ENCODE data around the gene RRAD.

The RRAD gene

DNA sequence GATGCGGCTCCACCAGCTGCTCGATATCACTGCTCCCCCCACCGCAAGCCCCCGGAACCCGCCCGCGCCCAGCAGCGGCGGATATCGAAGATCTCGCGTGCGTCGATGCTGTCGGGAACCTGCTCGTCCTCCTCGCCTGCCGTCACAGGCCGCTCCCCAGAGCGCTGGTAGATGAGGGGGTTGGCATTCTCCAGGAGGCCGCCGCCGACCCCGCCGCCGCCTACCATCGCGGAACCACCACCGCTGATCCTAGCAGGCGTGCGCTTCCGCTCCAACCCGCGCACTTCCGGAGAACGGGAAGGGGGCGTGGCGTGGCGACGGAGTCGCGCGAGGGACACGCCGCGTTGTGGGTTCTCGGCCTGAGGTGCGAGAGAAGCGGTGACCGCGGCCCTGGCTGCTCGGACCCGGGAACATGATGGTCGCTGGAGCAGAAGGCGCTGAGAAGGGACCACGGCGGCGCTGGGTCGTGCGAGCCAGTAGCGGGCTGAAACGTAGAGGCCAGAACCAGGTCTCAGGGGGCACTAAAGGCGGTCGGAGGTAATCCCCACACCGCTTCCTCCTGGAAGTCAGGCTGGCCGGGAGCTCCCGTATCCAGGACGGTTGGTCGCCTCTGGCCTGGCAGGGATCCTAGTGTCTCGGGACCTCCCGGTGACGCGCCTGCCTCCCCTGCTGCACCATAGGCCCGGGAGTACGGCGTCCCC lies 9.0 kb upstream of the RRAD start, which contains the start of gene CIAO2B:
Gene CIAO2B, minus strand, starts transcription at position 265 of the 701 bp plus-strand sequence. Its CDS starts 38 bp downstream, at position 227.
- Mint-ChIP-seq H3K27ac (peak within 1 kb of the TSS; percentile 92), H3K9me3 (no peaks in the 10 kb centered on the region), H3K36me3 (ENCODE audit: low read depth) (peaks cover 33% of the 10 kb centered on the region), H3K4me1 (ENCODE audit: low read depth) (peaks cover 35% of the 10 kb centered on the region), H3K27me3 (ENCODE audit: low read depth) (no peaks in the 10 kb centered on the region), H3K4me3 (peak within 1 kb of the TSS; percentile 95)
- peak; percentile 91 for DNase-seq (ENCODE audit: low spot score)

GRCh38 chr16:66933776-66934137 lies 8.4 kb upstream of the RRAD start:
- DNase-seq (ENCODE audit: low spot score), result no peak
- Mint-ChIP-seq H3K4me3 (peak overlapping the region; percentile 95), H3K9me3 (no peaks in the 10 kb centered on the region), H3K27me3 (ENCODE audit: low read depth) (no peaks in the 10 kb centered on the region), H3K27ac (peak overlapping the region; percentile 92), H3K36me3 (ENCODE audit: low read depth) (peaks cover 33% of the 10 kb centered on the region), H3K4me1 (ENCODE audit: low read depth) (peaks cover 35% of the 10 kb centered on the region)

- H3K4me1 Mint-ChIP-seq (ENCODE audit: low read depth), result peaks cover 29% of the 10 kb centered on the region
- H3K4me3 Mint-ChIP-seq, result peak overlapping the region; percentile 95
- no peaks in the 10 kb centered on the region for H3K27me3 Mint-ChIP-seq (ENCODE audit: low read depth)
- H3K27ac Mint-ChIP-seq, result no peak overlapping the region
- no peak for DNase-seq (ENCODE audit: low spot score)
- peaks cover 30% of the 10 kb centered on the region for H3K36me3 Mint-ChIP-seq (ENCODE audit: low read depth)
- no peaks in the 10 kb centered on the region for H3K9me3 Mint-ChIP-seq
Measured at GRCh38 chr16:66932076-66932475, 6.7 kb upstream of the RRAD start.

DNA sequence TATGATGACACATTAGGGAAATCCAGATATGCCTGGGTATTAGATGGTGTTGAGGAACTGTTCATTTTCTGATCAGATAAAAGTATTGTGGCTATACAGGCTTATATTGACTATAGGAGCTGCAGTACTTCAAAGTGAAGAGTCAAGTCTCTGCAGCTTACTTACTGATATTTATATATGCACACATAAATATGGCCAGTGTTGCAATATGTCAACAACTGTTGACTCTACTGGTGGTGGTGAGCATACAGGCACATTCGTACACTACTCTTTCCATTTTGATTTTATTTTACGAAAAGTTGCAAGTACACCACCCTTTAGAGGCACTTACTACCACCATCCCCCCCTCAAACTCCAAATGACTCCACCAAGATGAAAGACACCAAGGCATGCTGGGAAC lies 6.3 kb upstream of the RRAD start:
- Mint-ChIP-seq H3K27ac (peak overlapping the region; percentile 47), H3K4me1 (ENCODE audit: low read depth) (peaks cover 27% of the 10 kb centered on the region), H3K36me3 (ENCODE audit: low read depth) (peaks cover 29% of the 10 kb centered on the region), H3K9me3 (no peaks in the 10 kb centered on the region), H3K4me3 (peak overlapping the region; percentile 49), H3K27me3 (ENCODE audit: low read depth) (peaks cover under 1% of the 10 kb centered on the region)
- no peak for DNase-seq (ENCODE audit: low spot score)

DNA sequence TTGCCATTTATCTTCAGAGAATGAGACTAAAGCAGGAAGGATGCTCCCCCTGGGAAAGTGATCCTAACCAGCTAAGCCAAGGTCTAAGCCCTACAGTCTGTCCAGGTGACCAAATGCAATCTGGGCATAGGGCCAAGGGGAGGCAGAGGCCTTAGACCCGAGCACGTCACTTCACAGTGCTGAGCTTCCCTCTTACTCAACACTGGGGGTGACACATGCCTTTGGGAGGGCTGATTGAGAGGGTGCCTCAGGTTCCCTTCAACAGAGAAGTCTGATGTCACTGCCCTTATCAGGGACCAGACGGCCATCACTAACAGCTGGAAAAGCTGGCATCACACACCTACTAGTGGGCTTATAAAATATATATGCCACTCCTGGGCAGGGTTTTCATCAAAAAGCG lies 4.9 kb upstream of the RRAD start:
- no peak for DNase-seq (ENCODE audit: low spot score)
- Mint-ChIP-seq H3K9me3 (no peaks in the 10 kb centered on the region), H3K4me3 (no peak overlapping the region), H3K27ac (no peak overlapping the region), H3K27me3 (ENCODE audit: low read depth) (peaks cover 14% of the 10 kb centered on the region), H3K4me1 (ENCODE audit: low read depth) (peaks cover 21% of the 10 kb centered on the region), H3K36me3 (ENCODE audit: low read depth) (peaks cover 25% of the 10 kb centered on the region)

GRCh38 chr16:66928702-66929388 lies 3.5 kb upstream of the RRAD start:
- Mint-ChIP-seq H3K27me3 (ENCODE audit: low read depth) (peaks cover 19% of the 10 kb centered on the region), H3K36me3 (ENCODE audit: low read depth) (peaks cover 17% of the 10 kb centered on the region), H3K9me3 (no peaks in the 10 kb centered on the region), H3K27ac (no peak overlapping the region), H3K4me1 (ENCODE audit: low read depth) (peaks cover 23% of the 10 kb centered on the region), H3K4me3 (no peak overlapping the region)
- DNase-seq (ENCODE audit: low spot score), result peak; percentile 27

DNA sequence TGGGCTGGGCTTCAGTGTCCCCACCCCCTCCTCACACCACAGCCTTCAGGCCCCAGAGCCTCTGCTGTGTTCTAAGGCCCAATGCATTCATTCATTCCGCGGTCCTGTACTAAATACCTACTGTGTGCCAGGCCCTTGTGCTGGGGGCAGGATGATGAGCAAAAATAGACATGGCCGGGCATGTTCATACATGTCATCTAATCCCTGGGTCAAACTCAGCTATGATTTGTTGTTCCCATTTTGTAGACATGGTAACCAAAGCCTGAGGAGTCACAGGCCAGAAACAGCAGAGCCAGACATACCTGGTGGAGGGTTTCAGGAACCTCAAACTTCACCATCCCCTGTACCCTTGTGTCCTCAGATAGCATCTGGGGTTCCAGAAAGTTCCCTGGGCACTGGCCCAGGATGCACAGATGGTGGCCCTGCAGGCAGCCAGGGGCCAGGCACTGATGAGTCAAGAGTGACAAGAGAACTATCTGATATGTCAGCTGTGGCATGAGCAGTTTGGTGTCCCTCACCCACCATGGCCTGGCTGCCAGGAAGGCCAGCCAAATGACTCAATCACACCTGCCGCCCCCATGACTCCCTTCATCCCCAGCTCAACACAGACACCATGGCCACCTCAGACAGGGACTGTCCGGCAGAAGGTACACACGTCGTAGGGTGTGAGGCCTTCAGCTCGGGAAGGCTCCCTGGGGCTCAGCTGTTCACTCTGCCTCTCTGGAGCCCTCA lies 2.7 kb upstream of the RRAD start:
- no peak overlapping the region for H3K4me3 Mint-ChIP-seq

GRCh38 chr16:66926961-66927436 lies 1.7 kb upstream of the RRAD start:
- no peak for DNase-seq (ENCODE audit: low spot score)
- Mint-ChIP-seq H3K4me3 (no peak overlapping the region), H3K27ac (no peak overlapping the region), H3K27me3 (ENCODE audit: low read depth) (peaks cover 24% of the 10 kb centered on the region), H3K9me3 (no peaks in the 10 kb centered on the region), H3K4me1 (ENCODE audit: low read depth) (peaks cover 7% of the 10 kb centered on the region), H3K36me3 (ENCODE audit: low read depth) (peaks cover 3% of the 10 kb centered on the region)

More for the DNA sequence above, 2.7 kb upstream of the RRAD start:
- Mint-ChIP-seq H3K9me3 (no peaks in the 10 kb centered on the region), H3K4me1 (ENCODE audit: low read depth) (peaks cover 16% of the 10 kb centered on the region), H3K36me3 (ENCODE audit: low read depth) (peaks cover 11% of the 10 kb centered on the region), H3K27ac (no peak overlapping the region), H3K27me3 (ENCODE audit: low read depth) (peaks cover 24% of the 10 kb centered on the region)
- peak; percentile 22 for DNase-seq (ENCODE audit: low spot score)

- Mint-ChIP-seq H3K36me3 (ENCODE audit: low read depth) (no peaks in the 10 kb centered on the region), H3K4me3 (no peak overlapping the region), H3K9me3 (no peaks in the 10 kb centered on the region), H3K27ac (peak overlapping the region; percentile 31), H3K27me3 (ENCODE audit: low read depth) (peaks cover 25% of the 10 kb centered on the region), H3K4me1 (ENCODE audit: low read depth) (peaks cover 7% of the 10 kb centered on the region)
- DNase-seq (ENCODE audit: low spot score), result no peak
Measured at GRCh38 chr16:66926171-66926947, 1.0 kb upstream of the RRAD start.

DNA sequence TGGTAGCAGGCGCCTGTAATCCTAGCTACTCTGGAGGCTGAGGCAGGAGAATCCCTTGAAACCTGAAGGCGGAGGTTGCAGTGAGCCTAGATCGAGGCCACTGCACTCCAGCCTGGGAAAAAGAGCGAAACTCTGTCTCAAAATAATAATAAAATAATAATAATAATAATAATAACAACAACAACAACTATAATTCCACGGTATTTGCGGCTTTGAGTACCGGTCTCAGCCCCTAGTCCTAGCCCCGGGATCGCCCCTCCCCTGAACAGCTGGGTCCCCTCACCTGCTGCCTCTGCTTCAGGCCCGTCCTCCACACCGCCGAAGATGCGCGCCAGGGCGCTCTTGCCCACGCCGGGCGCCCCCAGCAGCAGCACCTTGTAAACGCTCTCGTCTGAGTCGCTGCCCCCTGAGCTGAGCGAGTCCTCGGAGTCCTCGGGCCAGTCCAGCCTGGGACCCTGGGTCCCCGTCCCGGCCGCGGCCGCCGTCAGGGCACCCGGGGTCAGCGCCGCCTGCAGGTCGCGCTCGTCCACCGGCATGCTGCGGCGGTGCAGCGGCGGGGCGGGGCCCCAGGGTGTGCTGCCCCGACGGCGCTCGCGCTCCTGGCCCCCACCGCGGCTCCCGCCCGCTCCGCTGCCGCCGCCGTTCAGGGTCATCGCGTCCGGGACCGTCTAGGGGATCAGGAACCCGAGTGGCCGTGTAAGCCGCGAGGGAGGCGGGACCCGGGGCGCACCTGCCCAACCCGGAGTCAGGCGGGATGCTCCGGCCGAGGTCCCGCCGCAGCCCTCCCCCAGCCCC lies 611 bp downstream of the RRAD start:
- Mint-ChIP-seq H3K27ac (no peak overlapping the region), H3K4me1 (ENCODE audit: low read depth) (peaks cover 7% of the 10 kb centered on the region), H3K27me3 (ENCODE audit: low read depth) (peaks cover 37% of the 10 kb centered on the region), H3K36me3 (ENCODE audit: low read depth) (no peaks in the 10 kb centered on the region), H3K4me3 (no peak overlapping the region), H3K9me3 (no peaks in the 10 kb centered on the region)
- DNase-seq (ENCODE audit: low spot score), result peak; percentile 54

DNA sequence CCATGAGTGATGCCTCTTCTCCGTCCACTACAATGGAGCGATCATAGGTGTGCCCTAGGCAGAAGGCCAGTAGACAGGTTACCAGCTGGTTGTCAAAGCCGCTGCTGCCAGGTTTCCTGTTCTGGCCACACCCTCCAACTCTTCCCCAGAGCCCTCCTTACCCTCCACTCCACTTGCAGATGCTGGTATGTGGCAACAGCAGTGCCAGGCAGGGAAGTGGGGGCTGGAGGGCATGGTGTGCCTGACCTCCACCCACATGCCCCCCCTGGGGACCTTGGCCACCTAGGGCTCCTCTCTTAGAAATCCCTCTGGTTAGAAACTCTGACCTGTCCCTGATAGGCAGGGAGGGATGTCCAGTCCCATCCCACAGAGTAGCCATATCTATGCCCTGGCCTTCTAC lies 1.5 kb downstream of the RRAD start:
- no peaks in the 10 kb centered on the region for H3K36me3 Mint-ChIP-seq (ENCODE audit: low read depth)
- peaks cover 7% of the 10 kb centered on the region for H3K4me1 Mint-ChIP-seq (ENCODE audit: low read depth)
- DNase-seq (ENCODE audit: low spot score), result no peak
- H3K4me3 Mint-ChIP-seq, result no peak overlapping the region
- H3K27ac Mint-ChIP-seq, result no peak overlapping the region
- peaks cover 38% of the 10 kb centered on the region for H3K27me3 Mint-ChIP-seq (ENCODE audit: low read depth)
- no peaks in the 10 kb centered on the region for H3K9me3 Mint-ChIP-seq

DNA sequence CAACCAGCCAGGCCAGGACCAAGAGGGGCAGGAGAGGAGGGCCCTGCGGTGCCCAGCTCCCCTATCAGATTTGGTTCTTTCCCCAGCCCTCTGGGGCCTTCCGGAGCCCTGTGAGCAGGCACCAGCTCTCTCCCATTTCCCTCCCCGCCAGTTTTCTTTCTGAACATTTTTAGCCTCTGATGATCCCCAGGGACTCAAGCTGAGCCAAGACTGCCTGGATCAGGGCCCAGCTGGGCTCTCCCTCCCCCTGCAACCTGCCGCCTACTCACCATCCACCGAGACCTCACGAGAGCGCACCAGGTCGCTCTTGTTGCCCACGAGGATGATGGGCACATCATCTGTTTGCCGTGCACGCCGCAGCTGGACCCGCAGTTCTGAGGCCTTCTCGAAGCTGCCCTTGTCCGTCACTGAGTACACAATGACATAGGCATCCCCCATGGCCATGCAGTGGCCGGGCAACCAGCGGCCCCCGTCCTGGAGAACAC lies 2.0 kb downstream of the RRAD start:
- Mint-ChIP-seq H3K4me1 (ENCODE audit: low read depth) (peaks cover 7% of the 10 kb centered on the region), H3K27me3 (ENCODE audit: low read depth) (peaks cover 38% of the 10 kb centered on the region), H3K4me3 (no peak overlapping the region), H3K27ac (no peak overlapping the region), H3K36me3 (ENCODE audit: low read depth) (no peaks in the 10 kb centered on the region), H3K9me3 (no peaks in the 10 kb centered on the region)
- DNase-seq (ENCODE audit: low spot score), result no peak
